ENCODE measurements around the gene ABCB6. TPM values are rescaled to one million over a fixed set of nuclear protein-coding genes. Genes with fewer than 3 reads are reported as not detected.

Gene ABCB6
- total RNA-seq, 5 donors from 2014 or later (not counting 1 experiment from before 2014, with no cell fraction given), result 4.1 to 16.5 (median 13.0) TPM

Other genes starting within 250 kb of the ABCB6 start
- not detected for gene FEV, start 233.8 kb downstream of the ABCB6 start, total RNA-seq
- gene CRYBA2, start 225.5 kb downstream of the ABCB6 start, total RNA-seq, result not detected
- gene CFAP65, start 177.4 kb downstream of the ABCB6 start, total RNA-seq, result under 1 TPM in 1 of 5 donors, not detected in 4; 0.16 TPM
- under 1 TPM in 2 of 5 donors, not detected in 3; 0.12 to 0.28 TPM for gene IHH, start 158.0 kb downstream of the ABCB6 start, total RNA-seq
- gene NHEJ1, start 58.1 kb downstream of the ABCB6 start, total RNA-seq, result 10 to 100 TPM; 17.3 to 21.1 (median 18.2) TPM
- 1 to 10 TPM in 3 of 5 donors, under 1 TPM in 2; 0.54 to 8.7 (median 5.1) TPM for gene SLC23A3, start 48.9 kb downstream of the ABCB6 start, total RNA-seq
- 10 to 100 TPM; 49.2 to 89.5 (median 83.2) TPM for gene CNPPD1, start 42.0 kb downstream of the ABCB6 start, total RNA-seq
- gene RETREG2, start 40.7 kb downstream of the ABCB6 start, total RNA-seq, result 100 to 1,000 TPM in 3 of 5 donors, 10 to 100 TPM in 2; 85.2 to 131 (median 109) TPM
- 10 to 100 TPM; 61.7 to 91.6 (median 85.6) TPM for gene ZFAND2B, start 12.2 kb downstream of the ABCB6 start, total RNA-seq
- 10 to 100 TPM; 52.5 to 72.9 (median 57.6) TPM for gene ATG9A, start 10.7 kb upstream of the ABCB6 start, total RNA-seq
- gene ANKZF1, start 10.8 kb upstream of the ABCB6 start, total RNA-seq, result 100 to 1,000 TPM; 119 to 220 (median 194) TPM
- gene GLB1L, start 26.5 kb upstream of the ABCB6 start, total RNA-seq, result 1 to 10 TPM; 1.1 to 3.0 (median 1.8) TPM
- 10 to 100 TPM; 19.3 to 26.6 (median 21.3) TPM for gene STK16, start 26.5 kb upstream of the ABCB6 start, total RNA-seq
- gene TUBA4B, start 34.3 kb upstream of the ABCB6 start, total RNA-seq, result not detected
- gene TUBA4A, start 35.0 kb upstream of the ABCB6 start, total RNA-seq, result 100 to 1,000 TPM; 108 to 196 (median 121) TPM
- gene DNAJB2, start 60.4 kb upstream of the ABCB6 start, total RNA-seq, result 100 to 1,000 TPM in 2 of 5 donors, 10 to 100 TPM in 3; 83.0 to 150 (median 91.8) TPM
- gene PTPRN, start 90.4 kb upstream of the ABCB6 start, total RNA-seq, result under 1 TPM in 1 of 5 donors, not detected in 4; 0.63 TPM
- gene RESP18, start 113.8 kb upstream of the ABCB6 start, total RNA-seq, result not detected
- 10 to 100 TPM; 73.5 to 88.8 (median 85.4) TPM for gene DNPEP, start 169.0 kb upstream of the ABCB6 start, total RNA-seq
- 1 to 10 TPM in 2 of 5 donors, under 1 TPM in 1, not detected in 2; 0.98 to 1.3 (median 1.3) TPM for gene DES, start 199.4 kb upstream of the ABCB6 start, total RNA-seq
- gene SPEG, start 215.9 kb upstream of the ABCB6 start, total RNA-seq, result 10 to 100 TPM; 13.8 to 23.9 (median 18.9) TPM